GM12801 (cell line): ENCODE data around the gene CCNJ.

Experiments
- TF ChIP-seq, protein P1 (sequence below): IDR thresholded peaks from one replicate; pipeline ENCODE4 v1.5.1; 2011; ENCODE audit warnings: control low read depth; ENCODE audit not compliant: insufficient read length; ENCODE audit errors: extremely low read depth

The CCNJ gene, protein sequence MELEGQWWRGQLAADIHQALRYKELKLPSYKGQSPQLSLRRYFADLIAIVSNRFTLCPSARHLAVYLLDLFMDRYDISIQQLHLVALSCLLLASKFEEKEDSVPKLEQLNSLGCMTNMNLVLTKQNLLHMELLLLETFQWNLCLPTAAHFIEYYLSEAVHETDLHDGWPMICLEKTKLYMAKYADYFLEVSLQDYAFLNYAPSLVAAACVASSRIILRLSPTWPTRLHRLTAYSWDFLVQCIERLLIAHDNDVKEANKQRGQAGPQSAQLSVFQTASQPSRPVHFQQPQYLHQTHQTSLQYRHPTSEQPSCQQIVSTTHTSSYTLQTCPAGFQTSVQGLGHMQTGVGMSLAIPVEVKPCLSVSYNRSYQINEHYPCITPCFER

DNA sequence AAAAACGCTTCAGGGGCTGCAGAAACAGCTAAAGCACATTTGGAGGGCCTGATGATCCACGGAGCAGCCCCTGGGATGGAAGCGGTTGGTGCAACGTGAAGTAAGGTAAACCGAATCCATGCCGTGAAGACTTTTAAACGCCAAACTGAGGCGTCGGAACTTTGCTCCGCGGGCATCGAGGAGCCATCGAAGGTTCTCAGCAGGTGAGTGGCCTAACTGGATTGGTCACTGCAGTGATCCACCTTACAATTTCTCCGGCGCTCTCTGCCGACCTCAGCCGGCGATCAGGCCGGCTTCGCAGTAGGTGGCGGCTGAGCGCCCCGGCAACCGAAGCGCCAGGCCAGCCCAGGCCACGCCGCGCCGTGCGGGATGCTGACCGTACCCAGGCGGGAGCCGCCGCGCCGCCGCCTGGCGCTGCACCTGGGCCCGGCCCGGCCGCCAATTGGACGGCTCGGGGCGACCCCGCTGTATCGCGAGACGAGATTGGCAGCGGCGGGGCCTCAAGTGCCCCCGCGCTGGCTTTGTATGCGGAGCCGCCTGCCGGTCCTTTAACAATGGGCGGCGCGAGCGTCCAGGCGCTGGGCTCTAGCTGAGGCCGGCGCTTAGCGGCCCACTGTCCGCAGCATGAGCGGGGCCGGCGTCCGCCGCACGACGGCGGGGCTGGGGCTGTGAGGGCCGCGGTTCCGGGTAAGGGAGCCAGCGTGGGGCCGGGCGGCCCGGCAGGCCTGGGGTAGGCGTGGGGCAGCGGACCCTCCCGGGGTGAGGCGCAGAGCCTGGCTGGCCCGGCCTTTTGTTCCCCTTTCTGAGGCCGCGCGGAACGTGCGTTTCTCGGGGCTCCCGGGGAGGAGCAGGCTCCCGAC lies at the start of gene CCNJ:
Gene CCNJ (plus strand): TSS at position 551 of the 860 bp plus-strand sequence. CDS start 811 bp downstream, outside the sequence.
- TF ChIP-seq, protein P1, sequence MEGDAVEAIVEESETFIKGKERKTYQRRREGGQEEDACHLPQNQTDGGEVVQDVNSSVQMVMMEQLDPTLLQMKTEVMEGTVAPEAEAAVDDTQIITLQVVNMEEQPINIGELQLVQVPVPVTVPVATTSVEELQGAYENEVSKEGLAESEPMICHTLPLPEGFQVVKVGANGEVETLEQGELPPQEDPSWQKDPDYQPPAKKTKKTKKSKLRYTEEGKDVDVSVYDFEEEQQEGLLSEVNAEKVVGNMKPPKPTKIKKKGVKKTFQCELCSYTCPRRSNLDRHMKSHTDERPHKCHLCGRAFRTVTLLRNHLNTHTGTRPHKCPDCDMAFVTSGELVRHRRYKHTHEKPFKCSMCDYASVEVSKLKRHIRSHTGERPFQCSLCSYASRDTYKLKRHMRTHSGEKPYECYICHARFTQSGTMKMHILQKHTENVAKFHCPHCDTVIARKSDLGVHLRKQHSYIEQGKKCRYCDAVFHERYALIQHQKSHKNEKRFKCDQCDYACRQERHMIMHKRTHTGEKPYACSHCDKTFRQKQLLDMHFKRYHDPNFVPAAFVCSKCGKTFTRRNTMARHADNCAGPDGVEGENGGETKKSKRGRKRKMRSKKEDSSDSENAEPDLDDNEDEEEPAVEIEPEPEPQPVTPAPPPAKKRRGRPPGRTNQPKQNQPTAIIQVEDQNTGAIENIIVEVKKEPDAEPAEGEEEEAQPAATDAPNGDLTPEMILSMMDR = no peak

DNA sequence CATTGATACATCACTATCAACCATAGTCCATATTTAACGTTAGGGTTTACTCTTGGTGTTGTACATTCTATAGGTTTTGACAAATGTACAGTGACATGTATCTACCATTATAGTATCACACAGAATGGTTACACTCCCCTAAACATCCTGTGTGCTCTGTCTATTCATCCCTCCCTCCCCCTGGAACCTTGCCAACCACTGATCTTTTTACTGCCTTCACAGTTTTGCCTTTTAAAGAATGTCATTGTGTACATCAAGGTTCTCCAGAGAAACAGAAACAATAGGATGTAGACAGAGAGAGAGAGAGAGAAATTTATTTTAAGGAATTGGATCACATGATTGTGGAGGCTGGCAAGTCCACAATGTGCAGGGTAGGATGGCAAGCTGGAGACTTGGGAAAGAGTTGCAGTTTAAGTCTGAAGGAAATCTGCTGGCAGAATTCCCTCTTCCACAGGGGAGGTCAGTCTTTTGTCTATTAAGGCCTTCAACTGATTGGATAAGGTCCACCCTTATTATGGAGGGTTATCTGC lies 45.1 kb upstream of the CCNJ start:
- TF ChIP-seq, protein P1 = no peak

DNA sequence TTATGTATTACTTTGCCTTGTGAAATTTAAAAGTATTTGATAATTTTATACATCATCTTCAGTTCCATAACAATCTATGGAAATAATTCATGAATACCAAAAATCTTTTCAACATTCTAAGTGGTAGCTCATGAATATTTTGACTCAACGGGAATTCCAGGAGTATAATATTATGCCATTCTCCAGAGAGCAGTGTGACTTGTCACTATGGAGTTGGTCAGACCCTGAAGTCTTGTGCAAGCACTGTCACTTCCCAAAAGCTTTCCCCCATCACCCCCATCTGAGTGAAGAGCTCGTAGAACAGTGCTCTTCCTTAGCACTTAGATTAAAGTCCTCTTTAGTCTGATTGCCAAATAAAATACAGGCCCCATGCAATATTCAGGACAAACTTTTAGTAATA lies 29.4 kb upstream of the CCNJ start:
- TF ChIP-seq, protein P1 = no peak

DNA sequence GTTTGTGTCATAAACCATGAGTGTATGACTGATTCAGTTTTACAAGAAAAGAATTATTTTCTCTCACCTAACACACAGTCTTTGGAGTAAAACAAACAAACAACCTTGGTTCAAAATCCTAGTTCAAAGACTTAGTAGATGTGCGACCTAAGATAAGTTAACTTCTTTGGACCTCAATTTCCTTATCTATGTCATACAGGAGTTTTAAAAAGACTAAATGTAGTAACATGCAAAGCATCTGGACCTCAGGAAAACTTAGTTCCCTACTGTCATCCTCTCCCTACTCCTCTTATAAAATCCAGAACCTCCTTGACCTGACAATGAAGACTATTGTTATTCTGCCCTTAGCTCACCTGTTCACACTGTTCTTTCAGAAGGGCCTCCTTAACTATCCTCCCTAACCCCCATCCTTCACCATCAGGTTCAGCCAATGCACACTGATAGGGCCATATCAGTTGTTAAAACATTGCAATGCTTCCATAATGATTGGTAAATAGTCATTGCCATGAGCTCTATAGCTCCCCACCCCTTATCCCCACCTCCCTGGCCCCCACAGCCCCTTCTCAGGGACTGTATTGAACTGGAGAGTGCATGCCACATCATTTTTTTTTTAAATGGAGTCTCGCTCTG lies 28.8 kb upstream of the CCNJ start:
- TF ChIP-seq, protein P1 = no peak

DNA sequence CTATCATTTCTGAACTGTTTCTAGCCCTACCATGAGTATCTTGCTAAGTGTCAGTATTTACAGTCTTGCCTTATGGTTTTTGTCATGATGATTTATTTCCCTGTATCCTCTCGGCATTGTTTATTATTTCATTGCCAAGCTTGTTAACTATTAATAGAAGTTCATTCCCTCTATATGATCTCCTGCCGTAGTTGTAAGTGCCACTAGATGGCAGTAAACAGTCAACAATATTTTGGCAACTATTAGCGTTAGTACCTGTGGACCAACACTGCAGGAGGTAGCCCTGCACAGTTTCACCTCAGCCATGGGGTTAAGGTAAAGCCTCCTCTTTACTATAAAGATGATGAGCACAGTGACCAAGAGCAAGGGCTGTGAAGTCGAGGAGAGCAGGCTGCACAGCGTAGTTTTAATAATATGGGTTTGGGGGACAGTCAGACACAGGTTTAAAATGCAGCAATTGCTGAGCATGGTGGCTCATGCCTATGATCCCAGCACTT lies 26.1 kb upstream of the CCNJ start:
- TF ChIP-seq, protein P1 = peak; percentile 67

DNA sequence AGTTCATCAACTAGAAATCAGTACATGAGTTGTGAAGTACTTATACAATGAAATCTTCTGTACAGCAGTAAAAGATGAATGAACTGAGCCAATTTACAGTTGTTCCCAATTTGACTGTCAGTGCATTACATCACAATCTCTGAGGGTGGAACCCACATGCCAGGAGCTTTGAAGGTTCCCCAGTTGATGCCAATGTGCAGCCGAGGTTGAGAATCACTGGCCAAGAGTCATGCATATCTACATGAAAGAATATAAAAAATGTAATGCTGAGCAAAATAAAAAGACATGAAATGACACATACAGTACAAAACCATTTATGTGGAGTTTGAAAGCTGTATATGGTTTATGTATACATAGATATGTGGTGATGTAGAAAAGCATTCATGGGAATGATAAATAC lies 22.1 kb upstream of the CCNJ start:
- TF ChIP-seq, protein P1 = no peak

DNA sequence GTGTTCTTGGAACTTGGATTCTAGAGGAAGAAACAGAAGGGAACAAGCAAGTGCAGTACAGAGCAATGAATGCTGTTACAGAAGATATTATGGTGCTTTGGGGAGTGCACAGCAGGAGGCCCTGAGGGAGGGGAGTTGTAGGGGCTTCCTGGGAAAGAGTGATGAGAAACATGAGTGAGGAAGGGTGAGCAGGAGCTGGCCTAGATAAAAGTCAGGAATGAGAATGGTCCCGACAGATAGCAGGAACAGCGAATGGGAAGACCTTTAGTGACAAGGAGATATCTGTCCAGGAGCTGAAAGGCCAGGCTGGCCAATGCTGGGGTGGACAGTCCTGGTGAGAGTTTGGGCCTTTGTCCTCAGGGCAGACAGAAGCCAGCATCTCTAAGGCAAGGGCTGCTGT lies 20.6 kb upstream of the CCNJ start:
- TF ChIP-seq, protein P1 = no peak
